ENCODE data around the gene PFDN2.

- TF ChIP-seq FOXJ3 (CRISPR knock-in tag; IDR thresholded peaks at IDR 0.05): no peak
- TF ChIP-seq CTCF (IDR thresholded peaks at IDR 0.05): no peak
- TF ChIP-seq YY1 (IDR thresholded peaks at IDR 0.05; ENCODE audit: low read depth): no peak
- TF ChIP-seq RCOR1 (IDR thresholded peaks at IDR 0.05; ENCODE audit: low read length): no peak
- no peak for TF ChIP-seq MAX (IDR thresholded peaks at IDR 0.05; ENCODE audit: low read depth)
- no peak for TF ChIP-seq REST (IDR thresholded peaks at IDR 0.05; ENCODE audit: low read depth, low read length)
- TF ChIP-seq CHD2 (IDR thresholded peaks at IDR 0.05; ENCODE audit: low read length, partially characterized antibody): no peak
- TF ChIP-seq EP300 (IDR thresholded peaks at IDR 0.05; ENCODE audit: borderline replicate concordance in 1 of 2, low read depth in 1 of 2, low read length in 1 of 2): no peak
- no peak for TF ChIP-seq SMC3 (IDR thresholded peaks at IDR 0.05; ENCODE audit: low read depth, low read length)
- TF ChIP-seq ELF1 (IDR thresholded peaks at IDR 0.05): no peak
- no peak for TF ChIP-seq RXRA (IDR thresholded peaks at IDR 0.05; ENCODE audit: borderline replicate concordance, low read depth)
- no peak for TF ChIP-seq NFIC (IDR thresholded peaks at IDR 0.05; ENCODE audit: borderline replicate concordance)
- no peak for TF ChIP-seq RAD21 (IDR thresholded peaks at IDR 0.05; ENCODE audit: low read length)
- no peak for TF ChIP-seq GATA2 (CRISPR knock-in tag; IDR thresholded peaks at IDR 0.05)
Observed at GRCh38 chr1:161059293-161059692, 58.5 kb downstream of the PFDN2 start.
